Suppressor macrophage treated with lipopolysaccharide for 4 hours (primary cell): ENCODE measurements around the gene ASB15.
"Not testable (repeated sequence)": the region's sequence is repeated elsewhere in the genome, so short reads cannot be mapped to it uniquely, and the experiment has no call there.

Experiments used
- DNase-seq: peaks from one replicate; pipeline ENCODE4 v3.0.0-alpha.2; 2020

Gene ASB15

DNA sequence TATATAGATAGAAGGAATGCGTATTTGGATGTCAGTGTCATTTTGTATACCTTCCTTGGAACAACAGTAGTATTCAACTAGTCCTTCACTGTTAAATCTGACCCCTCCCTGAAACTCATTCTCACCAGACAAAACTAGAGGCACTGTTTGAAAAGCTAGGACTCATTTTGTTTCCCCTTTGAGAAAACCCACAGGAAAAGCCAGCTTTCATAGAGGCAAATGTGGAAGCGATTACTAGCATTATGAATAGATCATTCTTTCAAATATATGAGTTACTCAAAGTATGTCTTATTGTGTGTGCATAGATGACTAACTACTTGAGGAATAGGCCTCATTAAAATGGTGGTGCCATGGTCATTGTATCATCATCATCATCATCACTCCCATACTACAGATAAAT is 1.9 kb upstream of the ASB15 start:
- DNase-seq: no peak

DNA sequence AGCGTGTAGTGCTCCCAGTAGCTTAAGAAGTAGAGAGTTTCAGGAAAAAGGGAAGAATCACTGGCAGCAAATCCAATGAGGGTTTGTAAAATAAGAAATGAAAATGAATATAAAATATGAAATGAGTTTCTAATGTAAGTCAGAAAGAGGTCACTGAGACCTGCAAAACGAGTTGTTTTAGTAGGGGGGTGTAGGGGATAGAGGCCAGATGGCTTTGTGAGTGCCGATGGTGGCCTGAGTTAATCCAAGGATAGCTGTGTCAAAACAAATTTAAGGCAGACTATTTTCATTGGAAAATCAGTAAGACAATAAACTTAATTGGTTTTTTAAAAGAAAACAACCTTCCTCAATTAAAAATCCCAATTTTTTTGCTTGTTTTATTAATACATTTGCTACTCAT is 745 bp upstream of the ASB15 start:
- DNase-seq: no peak

DNA sequence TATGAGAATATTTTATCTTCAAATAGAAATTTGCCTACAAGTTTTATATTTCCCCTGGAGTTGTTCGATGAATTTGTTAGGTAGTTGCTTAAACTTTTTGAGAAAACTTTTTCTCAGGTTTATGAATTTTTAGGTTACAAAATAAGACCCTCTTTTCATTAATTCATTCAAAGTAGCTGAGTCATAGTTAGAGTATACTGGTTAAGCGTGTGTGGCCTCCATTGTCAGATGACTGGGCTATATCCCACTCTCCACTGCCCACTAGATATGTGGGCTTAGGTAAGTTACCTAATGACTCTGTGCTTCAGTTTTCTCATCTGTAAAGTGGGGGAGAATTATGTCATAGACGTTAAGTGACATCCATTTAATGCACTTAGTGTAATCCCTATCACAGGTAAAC is 1.0 kb downstream of the ASB15 start:
- DNase-seq: no peak

DNA sequence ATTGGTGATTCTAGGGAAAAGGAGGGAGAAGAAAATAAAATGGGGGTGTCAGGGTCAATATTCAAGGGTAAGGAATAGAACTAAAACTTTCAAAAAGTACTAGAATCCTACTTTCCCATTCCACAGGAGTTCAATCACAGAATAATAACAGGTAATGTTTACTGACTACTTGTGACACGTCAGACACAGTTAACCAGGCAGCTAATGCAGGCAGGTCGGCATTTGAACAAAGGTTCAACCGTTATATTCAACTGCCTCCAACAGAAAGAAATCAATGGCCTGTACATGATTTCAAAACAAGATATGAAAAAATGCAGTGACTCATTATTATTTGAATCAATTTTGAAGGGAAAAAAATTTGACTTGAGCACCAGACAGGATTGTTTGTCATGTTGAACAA is 3.1 kb downstream of the ASB15 start:
- no peak for DNase-seq

DNA sequence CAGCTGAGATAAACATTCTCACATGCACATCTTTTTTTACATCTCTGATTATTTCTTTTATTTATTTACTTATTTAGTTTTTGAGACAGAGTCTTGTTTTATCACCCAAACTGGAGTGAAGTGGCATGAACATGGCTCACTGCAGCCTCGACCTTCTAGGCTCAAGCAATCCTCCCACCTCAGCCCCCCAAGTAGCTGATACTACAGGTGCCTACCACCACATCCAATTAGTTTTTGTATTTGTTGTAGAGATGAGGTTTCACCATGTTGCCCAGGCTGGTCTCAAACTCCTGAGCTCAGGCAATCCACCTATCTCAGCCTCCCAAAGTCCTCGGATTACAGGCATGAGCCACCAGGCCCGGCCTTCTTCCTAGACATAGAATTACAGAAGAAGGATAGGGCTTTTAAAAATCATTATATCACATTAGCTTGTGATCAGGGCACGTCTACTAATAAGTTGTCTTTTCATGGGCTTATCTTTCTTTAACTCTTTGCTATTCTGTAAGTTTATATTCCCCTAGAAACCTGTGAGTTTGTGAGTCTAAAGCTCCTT is 5.9 kb downstream of the ASB15 start:
- no peak for DNase-seq

DNA sequence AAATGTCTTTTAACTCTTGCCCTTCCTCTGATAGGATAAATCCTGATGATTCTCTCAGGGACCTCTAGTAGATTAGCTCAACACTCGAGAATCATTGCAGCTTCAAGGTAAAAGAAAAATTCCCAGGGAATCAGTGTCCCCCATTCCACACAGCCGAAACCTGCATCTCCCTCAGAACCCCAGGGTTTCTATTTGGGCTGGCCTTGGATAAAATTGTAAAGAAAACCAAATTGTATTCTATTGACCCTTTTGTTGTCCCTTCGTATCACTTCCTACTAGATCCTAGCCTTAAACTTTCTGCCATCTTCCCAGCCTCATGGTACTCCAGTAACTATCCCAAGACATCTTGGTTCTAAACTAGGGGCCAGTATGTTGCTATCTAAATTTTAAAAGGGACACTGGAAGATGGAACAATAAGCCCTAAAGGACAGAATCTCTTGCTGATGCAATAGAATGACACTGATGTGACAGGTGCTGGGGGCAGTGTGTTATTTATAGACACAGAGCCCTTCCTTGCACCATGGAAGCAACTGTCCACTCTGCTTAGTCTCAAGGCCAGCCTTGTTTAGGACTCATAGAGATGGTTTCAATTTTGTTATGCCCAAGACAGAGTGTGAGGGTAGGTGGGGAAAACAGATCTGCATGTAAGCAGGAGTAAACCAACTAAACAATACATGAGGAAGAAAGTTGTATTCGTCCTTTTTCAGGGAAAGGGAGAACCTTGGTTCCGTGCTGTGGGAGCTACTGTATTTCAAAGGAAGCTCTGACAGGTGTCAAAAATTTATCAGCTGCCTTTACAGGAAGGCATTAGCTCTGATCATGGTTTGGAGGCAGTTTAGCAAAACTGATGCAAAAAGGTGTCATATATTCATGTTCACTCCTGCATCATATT is 7.6 kb downstream of the ASB15 start:
- DNase-seq: no peak

DNA sequence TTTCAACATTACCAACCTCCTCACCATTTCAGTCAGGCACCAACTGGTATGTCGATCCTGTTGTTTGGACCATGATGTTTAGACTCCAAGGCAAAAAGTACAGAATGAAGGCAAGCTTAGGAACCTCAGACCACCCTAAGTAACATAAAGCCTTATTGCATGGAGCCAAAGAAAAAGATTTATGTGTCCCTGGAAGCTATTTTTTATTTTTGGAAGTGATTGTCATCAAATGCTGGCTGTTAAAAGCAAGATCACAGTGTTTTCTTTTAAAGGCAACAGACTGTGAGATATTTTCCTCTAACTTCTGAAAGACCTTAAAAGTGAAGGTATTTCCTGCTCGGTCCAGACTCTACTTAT is 8.2 kb downstream of the ASB15 start:
- DNase-seq: no peak

DNA sequence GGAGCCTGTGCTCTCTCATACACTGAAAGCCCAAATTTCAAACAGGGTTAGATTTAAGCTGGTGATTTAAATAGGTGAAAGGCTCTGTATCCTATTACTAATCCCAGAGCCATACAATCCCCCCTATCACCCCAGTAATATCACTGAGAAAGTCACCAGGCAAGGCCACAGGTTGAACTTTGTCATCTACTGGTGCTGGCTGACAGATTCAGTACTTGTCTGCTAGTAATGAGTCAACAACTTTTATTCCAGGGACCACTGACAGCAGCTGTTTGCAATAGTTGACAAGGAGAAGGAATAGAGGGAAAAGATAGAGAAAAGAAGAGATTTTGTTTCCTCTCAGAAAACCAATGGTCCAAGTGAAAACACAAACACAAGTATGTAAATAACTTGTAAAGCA is 10.4 kb downstream of the ASB15 start:
- no peak for DNase-seq

DNA sequence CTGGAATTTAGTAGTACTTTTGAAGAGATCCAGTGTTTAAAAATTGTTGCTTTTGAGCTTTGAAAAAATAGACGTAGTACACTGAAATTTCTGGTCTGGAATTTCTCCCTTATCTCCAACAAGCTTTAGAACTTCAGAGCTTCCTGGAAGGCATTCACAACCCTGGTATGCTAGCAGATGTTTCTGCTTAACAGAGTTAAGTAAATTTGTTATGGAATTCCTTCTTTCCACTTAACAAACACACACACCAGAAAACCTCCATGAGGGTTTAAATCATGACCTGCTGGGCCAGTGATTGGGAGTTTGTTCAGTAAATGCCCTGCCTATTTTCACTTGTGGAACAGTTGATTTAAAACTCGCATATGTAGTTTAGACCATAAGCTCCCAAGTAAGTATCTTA is 13.7 kb downstream of the ASB15 start:
- no peak for DNase-seq

DNA sequence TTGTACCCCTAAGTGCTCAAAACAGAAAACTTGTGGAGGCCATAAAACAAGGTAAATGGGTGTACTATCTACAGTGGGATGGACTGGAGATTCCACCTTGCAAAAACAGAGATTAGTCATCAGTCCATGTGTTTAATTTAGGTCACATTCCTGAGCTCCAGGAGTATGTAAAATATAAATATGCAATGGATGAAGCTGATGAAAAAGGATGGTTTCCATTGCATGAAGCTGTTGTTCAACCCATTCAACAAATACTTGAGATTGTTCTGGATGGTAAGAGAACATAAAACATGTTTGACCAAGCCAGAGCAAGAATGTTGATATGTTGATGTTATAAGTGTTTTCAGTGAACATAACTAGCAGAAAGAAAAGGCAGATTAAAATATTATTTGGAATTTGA is 14.6 kb downstream of the ASB15 start:
- no peak for DNase-seq

DNA sequence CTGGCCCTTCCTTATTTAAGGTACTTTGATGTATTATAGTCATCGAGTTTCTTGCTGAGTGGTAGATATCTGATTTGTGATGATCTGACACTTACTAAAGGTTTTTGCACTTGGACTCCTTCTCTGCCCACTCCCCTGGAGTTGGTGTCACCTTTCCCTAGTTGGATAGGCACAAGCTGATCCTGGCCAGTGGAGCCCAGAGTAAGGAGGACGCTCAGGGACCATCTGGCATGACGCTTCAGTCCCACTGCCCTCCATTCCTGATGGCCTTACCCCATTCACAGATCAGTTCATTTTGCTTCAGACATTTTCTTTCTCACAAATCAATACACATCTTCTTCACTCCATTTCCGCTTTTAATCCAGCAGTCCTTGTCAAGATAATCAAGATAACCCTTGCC is 20.1 kb downstream of the ASB15 start:
- no peak for DNase-seq

DNA sequence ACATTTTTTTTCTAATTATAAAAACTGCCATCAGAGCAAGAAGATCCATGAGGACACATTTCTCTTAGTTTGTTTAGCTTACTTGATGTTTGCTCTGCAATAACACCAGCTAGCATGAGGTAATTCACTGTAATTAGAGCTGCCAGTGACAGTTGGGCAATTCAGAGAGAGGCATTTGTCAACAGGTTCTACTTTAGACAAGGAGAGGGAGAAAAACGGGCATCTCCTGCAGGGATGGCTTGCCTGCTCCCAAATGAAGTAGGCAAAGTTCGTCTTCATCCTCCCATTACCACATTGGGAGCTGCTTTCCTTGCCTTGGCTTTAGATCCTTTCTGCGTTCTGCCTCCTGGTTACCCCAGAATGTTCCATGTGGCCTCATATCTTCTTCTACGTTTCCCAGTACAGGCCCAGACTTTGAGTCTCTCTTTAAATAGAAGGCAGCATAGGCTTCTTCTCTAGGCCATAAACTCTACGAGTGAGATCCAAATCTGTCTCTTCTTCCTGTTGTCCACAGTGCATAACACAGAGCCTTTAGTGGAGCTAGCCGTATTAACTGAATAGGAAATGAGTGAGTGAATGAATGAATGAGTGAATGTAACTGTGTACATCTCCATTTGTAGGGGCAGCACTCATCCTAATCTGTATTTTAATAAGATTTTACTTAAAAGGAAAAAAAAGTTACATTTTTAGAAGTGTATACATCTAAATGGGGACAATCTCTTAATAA is 21.2 kb downstream of the ASB15 start:
- no peak for DNase-seq

DNA sequence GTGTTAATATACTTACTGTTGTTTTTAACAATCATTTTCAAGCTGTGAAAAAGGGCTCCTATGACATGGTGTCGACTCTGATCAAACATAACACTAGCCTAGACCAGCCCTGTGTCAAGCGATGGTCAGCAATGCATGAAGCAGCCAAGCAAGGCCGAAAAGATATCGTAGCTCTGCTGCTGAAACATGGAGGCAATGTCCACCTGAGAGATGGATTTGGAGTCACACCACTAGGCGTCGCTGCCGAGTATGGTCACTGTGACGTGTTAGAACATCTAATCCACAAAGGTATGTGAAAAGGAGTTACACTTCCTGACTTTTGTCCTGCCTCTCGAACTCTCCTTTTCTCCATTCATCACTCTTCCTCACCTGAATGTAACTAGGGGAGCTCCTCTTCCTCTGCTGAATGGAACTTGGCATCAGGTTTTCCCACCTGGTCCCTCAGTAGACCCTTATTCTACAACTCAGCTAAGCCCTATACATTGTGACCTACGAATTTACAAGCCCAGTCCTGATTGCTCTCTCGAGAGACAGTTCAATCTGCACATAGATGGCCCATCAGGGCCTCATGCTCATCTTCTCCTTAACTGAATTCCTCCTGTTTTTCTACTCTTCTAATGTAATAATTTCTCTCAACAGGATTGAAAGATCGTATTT is 23.0 kb downstream of the ASB15 start:
- peak; percentile 51 for DNase-seq

DNA sequence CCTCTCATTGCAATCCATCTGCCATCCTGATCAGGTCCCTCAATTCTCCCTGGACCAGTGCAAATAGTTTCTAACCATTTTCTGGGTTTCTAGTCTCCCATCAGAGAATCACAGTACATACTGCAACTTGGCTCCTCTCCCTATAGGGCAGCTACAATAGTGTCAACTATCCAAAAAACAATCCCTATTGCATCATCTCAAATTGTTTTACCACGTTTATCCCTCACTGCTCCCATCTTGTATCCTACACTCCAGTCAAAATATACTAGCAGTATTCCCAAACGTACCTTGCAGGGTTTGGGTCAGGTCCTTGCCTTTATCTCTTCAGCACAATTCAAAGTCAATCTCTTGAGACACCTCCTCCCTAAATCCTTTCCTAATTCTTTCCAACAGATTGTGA is 23.6 kb downstream of the ASB15 start:
- no peak for DNase-seq

DNA sequence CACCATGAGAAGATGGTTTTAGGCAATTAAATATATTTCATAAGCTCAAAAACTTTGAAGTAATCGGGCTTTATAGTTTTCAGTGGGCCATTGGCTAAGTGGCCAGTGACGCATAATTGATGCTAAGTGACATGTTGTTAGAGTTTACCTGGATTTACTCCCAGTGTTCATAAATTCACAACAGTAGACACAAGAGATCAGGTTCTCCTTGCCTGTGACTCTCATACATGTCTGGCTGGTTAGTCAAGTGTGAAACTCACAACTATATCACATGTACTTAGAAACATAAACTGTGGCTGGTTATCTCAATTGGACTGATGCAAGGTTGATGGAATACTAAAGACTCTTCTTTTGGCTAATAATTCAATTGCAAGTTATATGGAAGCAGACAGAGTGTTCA is 26.2 kb downstream of the ASB15 start:
- DNase-seq: no peak

DNA sequence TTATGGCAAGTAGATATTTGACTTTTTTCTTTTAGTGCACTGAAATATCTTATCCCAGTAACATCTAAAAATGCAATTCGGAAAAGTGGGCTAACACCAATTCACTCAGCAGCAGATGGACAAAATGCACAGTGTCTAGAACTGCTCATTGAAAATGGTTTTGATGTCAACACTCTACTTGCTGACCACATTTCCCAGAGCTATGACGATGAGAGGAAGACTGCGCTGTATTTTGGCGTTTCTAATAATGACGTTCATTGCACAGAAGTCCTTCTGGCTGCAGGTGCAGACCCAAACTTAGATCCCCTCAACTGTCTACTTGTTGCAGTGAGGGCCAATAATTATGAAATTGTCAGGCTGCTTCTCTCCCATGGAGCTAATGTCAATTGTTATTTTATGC is 27.2 kb downstream of the ASB15 start:
- no peak for DNase-seq

DNA sequence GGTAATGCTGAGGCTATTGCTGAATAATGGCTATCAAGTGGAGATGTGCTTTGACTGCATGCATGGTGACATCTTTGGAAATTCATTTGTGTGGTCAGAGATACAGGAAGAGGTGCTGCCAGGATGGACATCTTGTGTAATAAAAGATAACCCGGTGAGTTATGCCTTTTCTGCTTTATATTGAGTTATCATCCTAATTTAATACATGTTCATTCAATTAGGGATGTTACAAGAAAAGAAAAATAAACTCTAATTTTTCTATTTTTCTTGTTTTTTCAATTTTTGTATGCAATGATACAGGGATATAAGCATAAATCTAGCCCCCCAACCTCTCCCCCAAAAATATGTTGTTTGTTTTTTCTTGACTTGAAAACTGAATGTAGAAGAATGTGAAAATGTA is 27.7 kb downstream of the ASB15 start:
- no peak for DNase-seq

DNA sequence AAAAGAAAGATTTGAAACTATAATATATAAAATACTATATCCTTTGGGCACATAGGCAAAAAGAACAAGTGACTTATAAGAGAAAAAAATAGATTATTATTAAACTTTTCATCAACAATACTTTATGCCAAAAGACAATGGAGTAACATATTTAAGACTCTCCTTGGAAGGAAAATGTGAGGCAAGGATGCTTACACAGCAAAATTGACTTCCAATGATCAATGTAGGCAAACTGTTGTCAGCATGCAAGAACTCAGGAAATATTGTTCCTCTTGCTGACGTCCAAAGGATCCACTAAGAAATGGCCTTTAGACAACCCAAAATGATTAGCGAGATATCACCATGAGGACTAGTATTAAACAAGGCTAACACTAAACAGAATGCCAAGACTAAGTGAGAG is 31.2 kb downstream of the ASB15 start:
- no peak for DNase-seq

DNA sequence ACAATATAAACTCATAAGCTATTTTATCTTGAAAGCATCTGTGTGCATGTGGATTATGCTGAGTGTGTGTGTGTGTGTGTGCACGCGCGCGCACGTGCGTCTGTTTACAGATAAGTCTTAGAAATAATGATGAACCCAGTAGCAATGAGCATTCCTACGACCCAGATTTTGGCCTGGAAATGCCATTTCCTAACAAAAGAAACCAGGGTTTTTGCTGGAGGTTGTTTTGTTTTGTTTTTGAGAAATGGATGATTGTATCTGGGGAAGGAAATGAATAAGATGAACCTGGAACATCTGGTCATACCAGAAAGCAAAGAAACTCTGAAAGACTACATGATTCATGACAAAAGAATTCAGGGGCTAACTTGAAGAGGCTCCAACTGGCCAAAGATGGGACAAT is 31.9 kb downstream of the ASB15 start:
- DNase-seq: no peak

DNA sequence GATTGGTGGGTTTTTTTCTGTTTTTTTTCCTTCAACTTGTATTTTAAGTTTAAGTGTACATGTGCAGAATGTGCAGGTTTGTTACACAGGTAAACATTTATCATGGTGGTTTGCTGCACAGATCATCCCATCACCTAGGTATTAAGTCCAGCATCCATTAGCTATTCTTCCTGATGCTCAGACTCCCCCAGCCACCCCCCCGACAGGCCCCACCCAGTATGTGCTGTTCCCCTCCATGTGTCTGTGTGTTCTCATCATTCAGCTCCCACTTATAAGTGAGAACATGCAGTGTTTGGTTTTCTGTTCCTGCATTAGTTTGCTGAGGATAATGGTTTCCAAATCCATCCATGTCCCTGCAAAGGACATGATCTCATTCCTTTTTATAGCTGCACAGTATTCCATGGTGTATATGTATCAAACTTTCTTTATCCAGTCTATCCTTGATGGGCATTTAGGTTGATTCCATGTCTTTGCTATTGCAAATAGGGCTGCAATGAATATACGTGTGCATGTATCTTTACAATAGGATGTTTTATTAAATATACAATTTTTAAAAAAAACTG is 32.5 kb downstream of the ASB15 start:
- not testable (repeated sequence) for DNase-seq

DNA sequence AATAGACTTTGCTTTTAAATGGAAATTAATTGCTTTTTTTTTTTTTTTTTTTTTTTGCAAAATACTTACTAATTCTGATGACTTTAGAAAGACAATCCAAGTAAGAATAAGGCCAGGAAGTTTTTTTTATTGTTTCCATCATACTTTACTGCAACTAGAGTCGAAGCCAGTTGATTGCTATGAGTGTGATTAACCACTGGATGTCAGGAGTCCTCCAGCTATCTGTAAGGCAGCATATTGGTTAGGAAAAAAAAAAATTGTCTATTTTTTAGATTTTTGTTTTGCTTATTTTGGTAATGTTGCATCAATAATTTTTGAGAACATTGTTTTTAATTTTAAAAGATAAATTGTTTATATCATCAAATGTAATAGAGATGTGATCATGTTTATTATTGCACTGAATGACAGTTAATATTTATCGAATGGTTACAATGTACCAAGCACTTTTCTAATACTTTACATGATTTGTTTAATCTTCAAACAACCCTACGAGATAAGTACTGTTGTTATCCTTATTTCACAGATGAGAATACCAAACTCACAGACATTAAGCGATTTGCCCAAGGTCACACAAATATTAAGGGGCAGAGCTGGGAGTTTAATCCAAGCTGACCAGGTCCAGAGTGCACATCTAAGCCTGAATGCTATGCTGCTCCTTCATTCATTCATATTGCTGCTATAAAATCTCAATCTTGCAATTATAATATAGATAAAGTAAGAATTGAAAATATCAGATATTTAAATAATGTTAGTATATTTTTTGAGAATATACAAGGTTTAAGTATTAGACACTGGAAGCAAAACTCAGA is 34.1 kb downstream of the ASB15 start:
- DNase-seq: peak; percentile 9

DNA sequence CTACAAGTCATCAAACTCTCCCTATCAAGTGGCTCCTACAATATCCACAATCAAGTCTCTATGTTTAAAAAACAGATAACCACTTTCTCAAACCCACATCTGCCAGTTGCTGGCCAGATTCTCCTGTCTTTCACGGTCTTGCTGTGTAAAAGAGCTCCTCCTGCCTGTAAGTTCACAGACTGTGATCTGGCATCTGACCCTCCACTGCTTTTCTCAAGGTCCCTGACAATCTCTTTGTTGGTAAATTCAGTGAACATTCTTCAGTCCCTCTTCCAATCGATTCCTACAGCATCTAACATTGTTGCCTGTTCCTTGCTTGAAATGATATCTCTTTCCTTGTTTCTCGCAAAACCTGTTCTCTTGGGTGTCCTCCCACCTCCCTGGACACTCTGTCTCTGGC is 35.6 kb downstream of the ASB15 start:
- no peak for DNase-seq

DNA sequence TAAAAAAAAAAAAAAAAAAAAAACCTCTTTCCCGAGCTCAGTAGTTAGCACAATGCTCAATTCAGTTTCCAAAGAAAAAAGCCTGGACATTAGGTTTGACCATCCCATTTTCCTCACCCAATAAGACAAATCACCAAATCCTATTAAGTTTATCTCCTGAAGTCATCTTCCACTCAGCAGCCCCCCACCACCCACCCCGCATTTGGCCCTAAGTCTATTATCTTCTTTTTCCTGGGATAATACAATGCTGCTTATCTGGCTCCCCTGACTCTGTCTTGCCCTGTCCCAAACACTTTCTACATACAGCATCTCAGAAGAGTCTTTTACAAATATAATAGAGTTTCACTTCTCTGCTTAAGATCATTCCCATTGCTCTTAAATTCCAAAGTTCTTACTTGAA is 36.3 kb downstream of the ASB15 start:
- DNase-seq: no peak
